Left cardiac atrium (tissue), 4 donors: ENCODE measurements around the gene CCDC51. TPM values are rescaled to one million over a fixed set of nuclear protein-coding genes. Genes with fewer than 3 reads are reported as not detected.

Source experiments
- ATAC-seq, 2 donors: fragments of 200-7000 bp; cut with Tn5 transposase; one replicate each; pipeline ENCODE4 v1.9.1; 2020; ENCODE audit warnings: mild to moderate bottlenecking in 2 of 2, moderate library complexity in 2 of 2
- DNase-seq: peaks from one replicate; pipeline ENCODE4 v3.0.0-alpha.2; 2020
- intact Hi-C, 2 donors: fragments of 100-400 bp; cut with DNase I; formaldehyde crosslinking; loops; one replicate each; pipeline versions ENCODE4 v1.14.1 to v1.15.1; 2022 to 2023
- total RNA-seq, 2 donors: library from RNA; stranded (reverse); fragmentation: NEBNext Ultra II Directional; extraction: Animal tissue kit (Norgen Biotek cat#: 25700); gene quantifications; one replicate each; pipeline ENCODE4 v1.2.1, GENCODE V29; 2021
- donor health status: DM: no; HTN: yes; CAD: no.
- donor health status: DM: no; HTN: yes; CAD: no; lungs with severe emphysema.
- donor health status: DM: yes; HTN: yes; CAD: no.
- donor health status: Dilated cardiomyopathy.

Gene CCDC51
- total RNA-seq, 2 donors from 2014 or later = 7.0 to 10.9 TPM

- ATAC-seq (no peak), DNase-seq (no peak)
- intact Hi-C loops = no loop called here
These were observed 27.4 kb downstream of the CCDC51 start for GRCh38 chr3:48412375-48413001.

GRCh38 chr3:48411606-48412374 lies 28.1 kb downstream of the CCDC51 start:
- intact Hi-C loops = no loop called here
- no peak for ATAC-seq
- no peak for DNase-seq

GRCh38 chr3:48411041-48411588 lies 28.8 kb downstream of the CCDC51 start:
- ATAC-seq (no peak), DNase-seq (no peak)
- intact Hi-C loops = no loop called here

GRCh38 chr3:48410205-48411040 lies 29.5 kb downstream of the CCDC51 start:
- DNase-seq = no peak
- ATAC-seq = no peak
- intact Hi-C loops = no loop called here

- ATAC-seq = no peak
- intact Hi-C loops = no loop called here
- no peak for DNase-seq
These were observed 30.4 kb downstream of the CCDC51 start for GRCh38 chr3:48409291-48410201.

- intact Hi-C loops = no loop called here
- no peak for ATAC-seq
- DNase-seq = no peak
These were observed 31.1 kb downstream of the CCDC51 start for GRCh38 chr3:48408823-48409281.

- DNase-seq (no peak), ATAC-seq (no peak)
- intact Hi-C loops = no loop called here
These were observed 32.3 kb downstream of the CCDC51 start for GRCh38 chr3:48407542-48408099.

- no peak for ATAC-seq
- intact Hi-C loops = no loop called here
- DNase-seq = no peak
These were observed 33.2 kb downstream of the CCDC51 start for GRCh38 chr3:48406443-48407431.

- intact Hi-C loops = no loop called here
- DNase-seq (no peak), ATAC-seq (no peak)
These were observed 33.9 kb downstream of the CCDC51 start for GRCh38 chr3:48405971-48406370.

GRCh38 chr3:48405343-48405881 lies 34.5 kb downstream of the CCDC51 start:
- intact Hi-C loops = no loop called here
- ATAC-seq (no peak), DNase-seq (peak; percentile 17)

GRCh38 chr3:48404440-48405342 lies 35.2 kb downstream of the CCDC51 start:
- DNase-seq (no peak), ATAC-seq (no peak)
- intact Hi-C loops = no loop called here

- ATAC-seq = no peak
- DNase-seq = no peak
- intact Hi-C loops = no loop called here
These were observed 36.1 kb downstream of the CCDC51 start for GRCh38 chr3:48403533-48404439.

- DNase-seq (no peak), ATAC-seq (no peak)
- intact Hi-C loops = no loop called here
These were observed 37.0 kb downstream of the CCDC51 start for GRCh38 chr3:48402907-48403306.

- peak; percentile 63 to 86 for ATAC-seq
- intact Hi-C loops = no loop called here
- DNase-seq = peak; percentile 91
These were observed 37.6 kb downstream of the CCDC51 start for GRCh38 chr3:48402281-48402732.
